Epithelial cell of prostate (primary cell): ENCODE measurements around the gene MRFAP1.
A peak's percentile ranks its signal among the peaks of the same experiment; 100 is the strongest.
"Not testable (repeated sequence)": the region's sequence is repeated elsewhere in the genome, so short reads cannot be mapped to it uniquely, and the experiment has no call there.

Experiments used
- DNase-seq: peaks from one replicate; pipeline ENCODE4 v3.0.0-alpha.2; 2011; ENCODE audit warnings: low read depth, low spot score
- H3K27ac ChIP-seq: fragments of 450-650 bp; 2 replicates; pipeline ENCODE4 v1.5.1; 2017; ENCODE audit warnings: mild to moderate bottlenecking

Gene MRFAP1

GRCh38 chr4:6628484-6628883 lies 12.0 kb upstream of the MRFAP1 start:
- DNase-seq, H3K27ac ChIP-seq: not testable (repeated sequence)

- H3K27ac ChIP-seq = no peak overlapping the region
- no peak for DNase-seq
Measured at GRCh38 chr4:6632125-6632524, 8.4 kb upstream of the MRFAP1 start.

- H3K27ac ChIP-seq = peak overlapping the region; percentile 75
- DNase-seq = no peak
Measured at GRCh38 chr4:6633091-6633906, 7.2 kb upstream of the MRFAP1 start.

GRCh38 chr4:6634746-6635145 lies 5.7 kb upstream of the MRFAP1 start:
- no peak for DNase-seq
- H3K27ac ChIP-seq = no peak overlapping the region

- DNase-seq = no peak
- no peak overlapping the region for H3K27ac ChIP-seq
Measured at GRCh38 chr4:6639137-6639680, 1.3 kb upstream of the MRFAP1 start.

GRCh38 chr4:6641164-6641970 lies 882 bp downstream of the MRFAP1 start:
- H3K27ac ChIP-seq = peak overlapping the region; percentile 92
- DNase-seq = no peak

GRCh38 chr4:6641971-6642320 lies 1.5 kb downstream of the MRFAP1 start:
- H3K27ac ChIP-seq = peak overlapping the region; percentile 92
- no peak for DNase-seq

- no peak overlapping the region for H3K27ac ChIP-seq
- DNase-seq = no peak
Measured at GRCh38 chr4:6643141-6643847, 2.8 kb downstream of the MRFAP1 start.

- no peak overlapping the region for H3K27ac ChIP-seq
- DNase-seq = no peak
Measured at GRCh38 chr4:6644792-6645530, 4.5 kb downstream of the MRFAP1 start.

GRCh38 chr4:6647169-6647568 lies 6.7 kb downstream of the MRFAP1 start:
- no peak overlapping the region for H3K27ac ChIP-seq
- DNase-seq = no peak

- H3K27ac ChIP-seq = no peak overlapping the region
- no peak for DNase-seq
Measured at GRCh38 chr4:6647582-6648230, 7.2 kb downstream of the MRFAP1 start.

- H3K27ac ChIP-seq = no peak overlapping the region
- no peak for DNase-seq
Measured at GRCh38 chr4:6649216-6649615, 8.7 kb downstream of the MRFAP1 start.

- H3K27ac ChIP-seq, DNase-seq: not testable (repeated sequence)
Measured at GRCh38 chr4:6654211-6654610, 13.7 kb downstream of the MRFAP1 start.

GRCh38 chr4:6655291-6655690 lies 14.8 kb downstream of the MRFAP1 start:
- DNase-seq, H3K27ac ChIP-seq: not testable (repeated sequence)

- no peak for DNase-seq
- H3K27ac ChIP-seq = no peak overlapping the region
Measured at GRCh38 chr4:6655924-6656323, 15.4 kb downstream of the MRFAP1 start.

GRCh38 chr4:6657242-6658208 lies 17.0 kb downstream of the MRFAP1 start:
- no peak overlapping the region for H3K27ac ChIP-seq
- DNase-seq = no peak

- no peak for DNase-seq
- no peak overlapping the region for H3K27ac ChIP-seq
Measured at GRCh38 chr4:6658209-6658595, 17.7 kb downstream of the MRFAP1 start.

- no peak for DNase-seq
- no peak overlapping the region for H3K27ac ChIP-seq
Measured at GRCh38 chr4:6658597-6659075, 18.2 kb downstream of the MRFAP1 start.
